ENCODE data around the gene ZNF408.

Gene ZNF408

DNA sequence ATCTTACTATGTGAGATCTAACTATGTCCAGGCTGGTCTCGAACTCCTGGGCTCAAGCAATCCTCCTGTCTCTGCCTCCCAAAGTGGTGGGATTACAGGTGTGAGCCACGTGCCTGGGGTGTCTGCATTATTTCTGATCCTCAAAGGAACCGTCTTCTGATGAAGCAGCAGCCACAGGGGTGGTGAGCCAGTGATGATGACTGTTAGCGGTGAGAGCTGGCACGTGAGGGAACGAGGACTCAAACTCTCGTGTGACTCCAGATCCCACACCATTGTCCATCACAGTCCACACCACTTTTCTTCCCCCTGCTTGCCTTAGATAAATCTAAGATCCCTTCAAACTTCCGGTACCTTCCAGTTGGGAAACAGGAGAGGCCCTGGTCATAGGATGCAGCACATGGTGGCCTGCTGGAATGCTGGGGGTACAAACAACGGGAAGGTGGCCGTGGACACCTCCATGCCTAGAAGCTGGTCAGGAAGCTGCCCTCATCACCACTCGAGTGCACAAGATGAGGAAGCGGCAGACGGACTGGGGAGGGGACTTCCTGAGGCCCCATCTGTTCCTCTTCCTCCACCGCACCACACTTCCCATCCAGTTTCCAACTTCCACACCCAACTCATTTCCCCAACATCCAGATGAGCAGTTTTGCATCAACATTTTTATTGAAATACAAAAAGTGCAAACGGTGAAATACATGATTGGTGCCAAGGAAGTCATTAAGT lies 24.2 kb upstream of the ZNF408 start:
- no peak for DNase-seq

DNA sequence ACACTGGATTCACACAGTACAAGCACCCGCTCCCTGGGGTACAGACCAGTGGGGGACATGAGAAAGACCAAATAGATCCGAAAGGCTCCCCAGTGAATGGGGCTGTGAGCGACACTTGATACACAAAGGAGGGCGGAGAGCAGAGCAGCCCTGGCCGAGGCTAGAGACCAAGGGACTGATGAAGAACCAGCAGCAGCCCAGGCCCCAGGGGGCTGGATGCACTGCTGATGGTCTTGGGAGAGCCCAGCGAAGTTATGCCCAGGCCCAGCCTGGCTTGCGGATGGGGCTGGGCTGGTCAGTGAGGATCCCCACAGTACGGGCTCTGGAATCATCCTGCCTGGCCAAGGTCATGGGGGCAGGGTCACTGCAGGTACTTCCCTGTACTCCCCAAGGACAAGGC lies 23.7 kb upstream of the ZNF408 start:
- no peak for DNase-seq

DNA sequence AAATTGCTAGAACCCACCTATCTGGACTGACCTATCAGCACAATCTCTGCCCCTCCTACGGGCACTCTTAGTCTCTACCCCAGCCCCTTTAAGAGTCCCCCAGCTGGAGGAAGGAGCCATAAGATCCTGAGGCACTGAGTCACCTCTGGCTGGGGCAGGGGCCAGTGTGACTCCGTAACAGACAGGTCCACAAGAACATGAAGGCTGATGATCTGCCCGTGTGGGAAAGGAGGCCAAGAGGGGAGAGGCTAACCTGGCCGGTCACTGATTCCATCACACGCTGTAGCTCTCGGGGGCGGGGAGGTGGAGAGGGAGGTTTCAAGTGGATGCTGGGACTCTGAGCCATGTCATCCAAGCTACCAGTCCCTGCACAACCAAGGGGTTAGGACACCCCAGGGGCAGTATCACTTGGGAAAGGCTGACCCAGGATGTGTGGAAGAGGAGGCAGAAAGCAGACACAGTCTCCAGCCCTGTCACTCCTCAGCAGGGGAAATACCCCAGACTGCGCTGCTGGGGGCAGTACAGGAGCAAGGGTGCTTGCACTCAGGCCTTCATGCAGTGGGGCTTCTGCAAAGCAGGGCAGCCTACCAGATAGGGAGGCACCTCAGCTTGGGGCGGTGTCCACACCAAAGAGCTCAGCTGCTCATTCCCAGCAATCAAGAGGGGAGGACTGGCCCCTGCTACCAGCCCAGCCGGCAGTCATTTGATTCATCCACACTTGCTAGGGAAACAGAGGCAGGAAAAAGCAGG lies 22.7 kb upstream of the ZNF408 start:
- DNase-seq: no peak

DNA sequence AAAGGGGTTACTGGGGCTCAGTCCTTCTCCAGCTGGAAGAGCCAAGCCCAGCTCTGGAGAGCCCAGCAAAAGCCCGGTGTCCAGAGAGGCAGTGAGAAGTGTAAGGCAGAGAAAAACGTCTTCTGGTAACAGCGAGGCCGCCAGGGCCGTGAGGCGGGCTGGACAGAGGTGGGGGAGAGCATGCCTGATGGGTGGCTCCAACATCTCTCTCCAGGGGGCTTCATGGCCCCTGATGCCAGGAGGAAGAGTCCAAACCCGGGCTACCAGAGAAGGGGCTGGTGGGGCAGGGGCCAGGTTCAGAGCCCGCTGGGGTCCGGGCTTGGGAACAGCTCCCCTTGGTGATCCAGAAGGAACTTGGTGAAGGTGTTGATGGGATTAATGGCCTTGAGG lies 22.1 kb upstream of the ZNF408 start:
- no peak for DNase-seq

DNA sequence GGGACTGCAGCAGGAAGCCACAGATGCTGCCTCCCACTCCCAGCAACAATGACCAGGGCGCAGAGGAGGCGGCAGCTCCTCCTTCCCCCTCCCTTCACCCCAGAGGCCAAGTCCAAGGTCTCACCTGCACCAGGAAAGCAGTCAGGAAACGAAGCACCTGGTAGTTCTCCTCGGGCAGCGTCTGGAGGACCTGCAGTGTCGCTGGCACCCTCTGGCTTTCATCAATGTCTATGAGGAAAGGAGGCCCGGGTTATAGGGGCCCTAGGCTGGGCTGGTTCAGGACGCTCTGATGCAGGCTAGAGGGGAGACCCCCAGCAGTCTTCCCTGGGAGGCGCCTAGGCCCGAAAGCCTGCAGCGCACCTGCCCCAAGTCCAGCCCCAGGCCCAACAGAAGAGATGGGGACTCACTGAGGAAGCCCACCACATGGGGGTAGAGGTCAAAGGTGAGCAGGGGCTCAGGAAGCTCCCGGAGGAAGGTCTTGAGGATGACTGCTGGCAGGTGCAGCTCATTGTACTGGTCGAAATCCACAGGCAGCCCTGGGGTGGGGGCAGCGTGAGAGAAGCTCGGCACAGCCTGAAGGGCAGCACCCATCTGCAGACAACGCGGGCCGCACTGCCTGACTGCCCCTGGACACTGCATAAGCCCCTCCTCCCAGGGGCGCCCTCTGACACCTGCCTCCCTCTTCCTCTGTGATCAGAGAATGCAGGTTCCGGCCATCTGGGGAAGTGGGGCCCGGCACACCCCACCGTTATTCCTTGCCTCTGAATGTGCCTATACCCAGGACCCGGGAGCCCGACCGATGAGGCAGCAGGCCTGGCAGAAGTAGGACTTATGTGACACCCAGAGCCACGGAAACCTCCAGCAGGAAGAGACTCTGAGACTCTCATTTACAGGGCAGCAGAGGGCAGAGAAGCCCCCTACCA lies 21.3 kb upstream of the ZNF408 start:
- DNase-seq: no peak

DNA sequence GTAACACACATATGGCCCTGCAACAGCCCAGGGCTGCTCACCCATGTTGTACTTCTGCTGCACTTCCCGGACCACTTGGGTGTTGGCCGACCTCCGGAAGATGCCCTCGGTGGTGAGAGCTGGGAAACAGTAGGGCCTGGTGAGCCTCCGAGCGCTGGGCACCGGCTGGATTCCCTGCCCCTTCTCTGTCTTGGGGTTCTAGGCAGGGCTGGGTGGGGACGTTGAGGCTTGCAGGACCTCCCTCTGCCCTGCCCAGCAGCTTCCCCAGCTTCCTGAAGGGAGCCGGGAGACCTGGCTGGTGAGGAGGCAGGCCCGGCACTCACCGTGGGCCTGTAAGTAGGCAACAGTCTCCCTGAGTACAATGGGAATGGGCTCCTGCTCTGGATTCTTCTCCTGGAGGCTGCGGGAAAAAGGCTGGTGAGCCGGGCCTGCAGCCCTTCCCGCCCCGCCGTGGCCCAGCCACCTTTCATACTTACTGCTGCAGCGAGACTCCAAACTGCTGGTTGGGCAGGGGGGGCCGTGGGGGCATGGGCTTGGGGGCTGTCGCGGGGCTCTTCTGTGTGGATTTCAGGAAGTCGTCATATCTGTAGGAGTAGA lies 20.6 kb upstream of the ZNF408 start:
- no peak for DNase-seq

DNA sequence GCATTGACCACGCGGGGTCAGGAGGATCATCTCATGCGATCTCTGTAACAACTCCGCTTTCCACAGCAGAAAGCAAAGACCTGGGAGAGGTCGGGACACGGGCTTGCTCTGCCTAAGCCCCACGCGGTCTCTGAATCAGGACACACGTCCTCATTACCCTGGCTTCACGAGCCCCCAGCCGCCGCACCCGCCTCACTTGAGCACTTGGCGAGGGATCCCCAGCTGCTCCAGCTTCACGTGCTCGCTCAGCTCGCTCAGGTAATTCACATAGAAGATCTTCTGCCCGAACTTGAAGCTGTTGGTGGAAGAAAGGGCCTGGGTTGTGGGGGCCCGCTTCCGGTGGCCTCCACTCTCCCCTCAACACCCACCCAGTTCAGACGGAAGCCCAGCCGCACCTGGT lies 20.0 kb upstream of the ZNF408 start:
- no peak for DNase-seq

DNA sequence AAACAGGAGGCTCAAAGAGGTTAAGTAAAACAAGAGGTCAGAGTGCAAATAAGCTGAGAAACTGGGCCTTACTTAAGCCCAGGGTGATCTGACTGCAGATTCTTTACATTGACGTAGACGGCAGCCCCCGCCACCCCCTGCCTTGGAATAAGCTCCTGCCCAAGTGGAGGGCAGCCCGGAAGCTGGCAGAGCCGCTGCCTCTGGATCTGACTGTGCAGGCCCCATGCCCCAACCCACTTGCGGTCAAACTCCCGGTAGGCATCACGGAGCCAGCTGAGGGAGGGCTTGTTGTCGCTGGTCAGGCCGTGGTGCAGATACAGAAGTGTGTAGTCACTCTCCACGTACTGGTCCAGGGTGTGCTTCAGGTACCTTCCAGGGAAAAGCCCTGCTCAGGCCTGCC lies 19.0 kb upstream of the ZNF408 start:
- DNase-seq: no peak

DNA sequence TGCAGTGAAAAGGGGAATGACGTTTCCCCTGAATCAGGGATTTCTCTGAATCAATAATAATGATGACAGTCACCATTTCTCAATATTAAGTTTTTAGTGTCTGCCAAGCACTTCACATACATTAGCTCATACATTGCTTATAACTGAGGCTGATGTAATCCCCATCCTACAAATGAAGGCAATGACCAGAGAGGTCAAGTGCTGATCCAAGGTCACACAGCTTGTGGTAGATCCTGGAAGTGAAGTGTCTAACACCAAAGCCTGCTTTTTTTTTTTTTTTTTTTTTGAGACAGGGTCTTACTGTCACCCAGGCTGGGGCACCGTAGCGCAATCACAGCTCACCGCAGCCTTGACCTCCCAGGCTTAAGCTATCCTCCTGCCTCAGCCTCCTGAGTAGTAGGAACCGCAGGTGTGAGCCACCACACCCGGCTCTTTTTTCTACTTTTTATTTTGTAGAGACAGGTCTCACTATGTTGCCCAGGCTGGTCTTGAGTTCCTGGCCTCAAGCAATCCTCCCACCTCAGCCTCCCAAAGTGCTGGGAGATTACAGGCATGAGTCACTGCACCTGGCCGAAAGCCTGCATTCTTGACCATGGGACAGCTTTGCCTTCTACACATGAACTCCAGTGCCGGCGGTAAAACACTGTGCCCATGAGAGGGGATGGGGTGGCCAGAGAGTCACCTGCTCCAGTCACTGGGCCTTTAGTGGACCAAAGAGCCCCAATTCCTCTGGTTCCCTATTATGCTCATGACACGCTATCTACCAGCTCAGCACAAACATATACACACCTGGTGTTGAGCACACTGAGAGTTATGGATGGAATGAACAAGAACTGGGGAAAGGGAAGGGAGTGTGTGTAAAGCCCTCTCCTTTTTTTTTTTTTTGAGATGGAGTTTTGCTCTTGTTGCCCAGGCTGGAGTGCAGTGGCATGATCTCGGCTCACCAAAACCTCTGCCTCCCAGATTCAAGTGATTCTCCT lies 17.8 kb upstream of the ZNF408 start:
- no peak for DNase-seq

DNA sequence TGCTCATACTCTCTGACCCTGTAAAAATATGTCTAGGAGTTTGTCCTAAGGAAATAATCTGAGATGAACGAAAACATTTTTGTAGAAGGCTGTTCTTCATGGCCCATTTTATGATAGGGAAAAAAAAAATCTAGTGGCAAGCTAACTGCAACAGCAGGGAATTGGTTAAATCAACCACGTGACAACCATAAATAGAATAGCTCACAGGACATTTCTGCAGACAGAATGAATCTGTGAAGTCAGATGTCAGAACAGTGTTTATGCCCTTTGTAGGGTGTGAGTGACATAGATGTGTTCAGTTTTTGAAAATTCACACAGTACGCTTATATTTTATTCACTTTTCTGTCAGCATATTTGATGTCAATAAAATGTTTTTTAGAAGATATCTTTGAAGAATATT lies 16.5 kb upstream of the ZNF408 start:
- no peak for DNase-seq

DNA sequence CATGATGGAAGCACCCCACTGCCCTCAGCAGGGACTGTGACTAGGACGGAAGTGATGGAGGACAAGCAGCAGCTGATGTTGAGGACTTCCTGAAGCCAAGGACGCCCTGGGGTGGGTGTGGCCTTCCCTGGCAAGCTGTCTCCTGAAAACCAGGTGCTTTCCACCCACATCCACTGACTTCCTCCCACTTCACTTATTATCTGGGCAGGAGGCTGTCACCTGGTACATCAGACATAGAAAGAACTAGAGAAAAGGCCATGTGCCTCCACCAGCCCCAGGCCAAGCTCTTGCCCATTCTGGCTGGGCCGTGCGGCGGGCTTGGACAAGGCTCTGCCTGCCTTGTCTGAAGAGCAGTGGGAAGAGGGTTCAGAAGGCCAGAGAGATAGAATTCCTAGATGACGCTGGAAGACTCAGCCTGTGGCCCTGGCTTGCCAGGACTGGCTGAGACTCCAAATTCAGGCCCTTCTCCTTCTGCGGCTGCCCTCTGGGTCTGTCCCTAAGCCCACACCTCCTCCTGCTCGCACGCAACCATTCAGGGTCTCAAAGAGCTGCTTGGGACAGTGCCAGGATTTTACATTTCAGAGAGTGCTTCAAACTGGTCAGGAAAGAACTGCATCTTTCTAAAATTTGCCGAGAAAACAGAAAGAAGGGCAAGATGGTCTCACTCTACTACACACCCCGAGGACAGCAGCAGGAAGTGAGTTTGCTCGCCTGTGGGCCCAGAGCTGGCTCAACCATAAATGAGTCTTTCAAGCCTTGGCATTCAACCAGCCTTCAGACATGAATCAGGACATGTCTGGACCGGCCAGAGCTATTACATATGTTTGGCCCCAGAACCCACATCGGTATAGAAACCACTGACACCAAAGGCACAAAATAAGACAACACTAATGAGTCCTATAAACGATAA lies 13.7 kb upstream of the ZNF408 start:
- DNase-seq: no peak

DNA sequence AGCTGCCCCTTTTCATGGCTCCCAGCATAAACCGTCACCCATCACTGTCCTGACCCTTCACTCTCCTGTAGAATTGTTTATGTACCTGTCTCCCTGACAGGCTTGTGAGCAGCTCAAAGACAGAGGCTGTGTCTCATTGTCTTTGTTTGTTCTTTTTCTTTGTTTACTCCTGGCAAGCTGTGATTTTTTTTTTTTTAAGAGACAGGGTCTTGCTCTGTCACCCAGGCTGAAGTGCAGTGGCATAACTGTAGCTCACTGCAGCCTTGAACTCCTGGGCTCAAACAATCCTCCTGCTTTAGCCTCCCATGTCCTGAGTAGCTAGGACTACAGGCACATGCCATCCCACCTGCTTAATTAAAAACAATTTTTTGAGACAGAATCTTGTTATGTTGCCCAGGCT lies 10.1 kb upstream of the ZNF408 start:
- no peak for DNase-seq

DNA sequence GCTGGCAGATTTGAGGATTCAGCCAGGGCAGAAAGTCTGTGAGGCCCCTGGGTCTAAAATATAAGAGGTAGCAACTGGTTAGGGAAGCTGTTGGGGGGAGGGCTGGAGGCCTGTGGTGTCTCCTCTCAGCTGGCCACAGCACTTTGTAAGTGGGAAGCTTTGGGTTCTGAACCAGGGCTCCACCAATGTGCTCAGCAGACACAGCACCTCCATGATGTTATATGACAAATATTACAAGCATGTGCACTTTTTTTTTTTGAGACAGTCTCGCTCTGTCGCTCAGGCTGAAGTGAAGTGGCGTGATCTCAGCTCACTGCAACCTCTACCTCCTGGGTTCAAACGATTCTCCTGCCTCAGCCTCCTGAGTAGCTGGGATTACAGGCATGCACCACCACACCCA lies 8.4 kb upstream of the ZNF408 start:
- no peak for DNase-seq

DNA sequence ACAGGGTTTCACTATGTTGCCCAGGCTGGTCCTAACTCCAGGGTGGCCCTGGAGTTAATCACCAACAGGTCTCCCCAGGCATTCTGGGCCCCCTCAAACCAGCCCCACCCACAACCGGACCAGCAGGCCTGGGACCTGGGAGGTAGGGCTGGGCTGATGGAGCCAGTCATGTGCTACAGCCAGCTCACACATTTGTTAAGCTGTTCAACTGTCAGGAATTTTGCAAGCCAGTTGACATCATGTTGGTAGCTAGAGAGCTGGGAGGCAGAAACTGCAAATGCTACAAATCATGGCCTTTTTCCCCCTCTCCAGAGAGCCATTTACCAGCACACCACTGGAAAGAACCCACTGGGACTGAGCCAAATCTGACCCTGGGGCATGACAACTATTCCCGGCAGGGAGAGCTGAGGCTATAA lies 7.2 kb upstream of the ZNF408 start:
- DNase-seq: no peak

DNA sequence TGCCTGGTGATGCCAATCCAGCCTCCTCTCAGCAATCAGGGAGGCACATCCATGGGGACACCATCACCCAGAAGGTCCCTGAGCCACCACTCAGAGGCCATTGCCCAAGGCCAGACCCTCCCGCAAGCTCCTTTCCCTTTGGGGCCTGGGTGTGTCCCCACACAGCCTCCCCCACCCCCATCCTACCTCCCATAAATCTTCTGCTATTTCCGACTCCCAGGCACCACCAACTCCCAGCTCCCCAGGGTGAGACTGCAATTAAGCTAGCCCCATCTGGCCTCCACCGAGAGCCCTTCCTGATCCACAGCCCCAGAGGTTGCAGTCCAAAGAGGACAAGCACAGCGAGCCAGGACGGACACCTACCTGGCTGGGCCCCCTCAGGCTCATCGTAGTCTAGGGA lies 6.8 kb upstream of the ZNF408 start:
- no peak for DNase-seq

DNA sequence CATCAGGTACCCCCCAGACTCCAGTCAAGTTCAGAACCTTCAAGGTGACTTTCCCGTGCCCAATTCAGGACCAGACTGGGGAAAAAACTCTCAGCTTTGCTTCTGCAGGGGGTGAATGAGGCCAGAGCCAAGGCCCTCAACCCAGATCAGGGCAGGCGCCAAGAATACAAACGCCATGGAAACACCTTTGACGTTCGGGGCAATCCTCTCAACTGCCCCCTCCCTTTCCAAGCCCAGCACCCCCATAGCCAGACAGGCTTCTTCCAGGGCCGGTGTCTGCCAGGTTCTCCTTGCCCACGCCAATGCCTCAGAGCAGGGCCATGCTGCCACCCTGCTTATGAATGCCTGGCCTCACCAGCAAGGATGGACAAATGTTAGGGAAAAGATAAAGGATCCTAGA lies 6.2 kb upstream of the ZNF408 start:
- no peak for DNase-seq

DNA sequence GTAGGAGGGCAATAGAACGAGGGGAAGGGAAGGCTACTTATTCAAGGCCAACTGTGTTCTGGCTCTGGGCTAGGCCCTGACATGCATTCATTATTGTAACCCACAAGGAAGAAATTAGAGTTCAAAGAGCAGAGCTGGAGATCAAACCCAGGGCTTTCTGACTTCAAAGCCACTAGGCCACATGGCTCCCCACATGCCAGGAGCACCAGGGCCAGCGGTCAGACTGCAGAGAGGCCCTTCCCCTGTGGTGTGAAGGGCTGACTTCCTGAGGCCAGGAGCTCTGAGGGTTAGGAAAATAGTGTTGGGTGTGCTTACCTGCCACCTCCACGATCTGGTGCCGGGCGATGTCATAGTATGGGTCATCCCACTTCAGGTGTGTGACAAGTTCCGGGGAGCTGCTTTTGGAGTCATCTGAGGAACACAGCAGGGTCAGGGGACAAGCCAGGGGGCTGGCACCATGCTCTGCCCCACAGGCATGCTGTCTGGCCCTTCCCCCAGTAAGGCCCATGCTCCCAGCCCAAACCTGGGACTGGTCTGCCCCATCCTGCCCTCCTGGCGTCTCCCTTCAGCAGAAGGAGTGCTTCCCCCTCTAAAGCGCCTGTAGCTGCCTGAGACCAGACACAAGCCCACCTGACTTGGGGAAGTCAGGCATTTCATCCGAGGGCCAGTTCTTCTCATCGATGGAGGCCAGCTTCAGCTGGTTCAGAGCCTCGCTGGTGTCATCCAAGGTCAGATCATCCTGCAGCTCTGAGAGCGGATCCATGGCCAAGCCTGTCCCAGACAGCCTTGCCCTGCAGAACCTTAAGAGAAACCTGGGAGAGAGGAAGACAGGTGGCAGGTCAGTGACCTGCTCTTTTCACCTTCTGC lies 5.3 kb upstream of the ZNF408 start:
- no peak for DNase-seq

DNA sequence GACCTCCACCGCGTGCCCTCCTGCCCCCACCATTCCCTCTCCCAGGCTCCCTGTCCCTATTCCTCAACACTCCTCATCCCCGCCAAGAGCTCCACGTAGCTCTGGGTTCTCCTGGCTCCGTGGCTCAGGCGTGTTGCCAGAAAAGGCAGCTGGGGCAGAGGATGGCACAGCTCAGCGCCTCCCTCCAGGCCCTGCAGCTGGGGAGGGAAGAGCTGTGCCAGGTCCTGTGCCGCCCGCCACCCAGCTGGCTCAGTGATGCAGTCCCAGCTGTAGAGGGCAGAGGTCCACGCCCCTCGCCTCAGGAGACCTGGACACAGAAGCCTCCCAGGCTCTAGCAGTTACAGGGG lies 4.6 kb upstream of the ZNF408 start:
- no peak for DNase-seq

DNA sequence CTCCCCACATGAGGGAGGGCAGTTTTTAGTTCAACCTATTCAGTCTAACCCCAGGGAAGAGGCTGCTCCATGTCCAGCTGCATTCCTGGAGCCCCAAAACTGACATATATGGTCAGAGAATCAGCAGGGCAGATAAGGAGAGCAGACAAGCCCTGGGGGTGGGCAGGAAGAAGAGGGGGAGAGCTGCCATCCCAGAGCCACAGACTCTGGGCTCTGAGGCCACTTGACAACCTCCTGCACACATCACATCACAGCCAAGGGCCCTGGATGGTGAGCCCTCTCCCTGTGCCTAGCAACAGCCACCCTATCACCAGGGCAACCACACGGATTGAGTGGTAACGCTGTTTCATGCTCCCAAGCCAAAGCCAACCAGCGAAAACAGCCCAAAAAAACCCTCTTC lies 3.5 kb upstream of the ZNF408 start:
- no peak for DNase-seq

DNA sequence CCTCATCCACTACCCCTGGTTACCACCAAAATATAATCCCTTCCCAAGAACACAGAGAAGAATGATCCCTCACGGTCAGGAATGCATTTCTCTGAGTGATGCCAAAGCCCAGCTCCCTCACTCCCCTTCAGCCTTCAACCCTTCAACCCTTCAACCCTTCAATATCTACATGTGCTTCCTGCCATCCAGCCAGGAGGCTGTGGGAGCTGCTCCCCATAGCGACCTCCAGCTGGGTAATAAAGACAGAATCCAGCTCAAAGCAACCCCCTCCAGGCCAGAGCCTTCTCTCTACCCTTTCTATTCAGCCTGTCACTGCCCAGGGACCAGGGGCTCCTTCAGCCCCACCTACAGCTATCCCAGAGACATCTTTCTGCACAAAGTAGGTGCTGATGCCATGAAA lies 3.1 kb upstream of the ZNF408 start:
- no peak for DNase-seq

Data from NCI-H187 (cell line).